Mammary epithelial cell (primary cell): ENCODE data around the gene POTEE.
"Not testable (repeated sequence)": the region's sequence is repeated elsewhere in the genome, so short reads cannot be mapped to it uniquely, and the experiment has no call there.

Experiments used
- CTCF ChIP-seq, 2 donors: IDR thresholded peaks in 1 of 2; conservative IDR thresholded peaks in 1 of 2; 2 replicates each; pipeline ENCODE4 v1.5.1; 2011 to 2012; ENCODE audit warnings: inconsistent platforms in 2 of 2, low read length in 2 of 2, mild to moderate bottlenecking in 2 of 2, control low read depth in 1 of 2, low read depth in 1 of 2; ENCODE audit not compliant: insufficient read depth in 1 of 2; ENCODE audit errors: extremely low read depth in 1 of 2
- EZH2 ChIP-seq: IDR thresholded peaks from 2 replicates; pipeline ENCODE4 v1.6.1; 2012; ENCODE audit warnings: low read length, inconsistent platforms, borderline replicate concordance

DNA sequence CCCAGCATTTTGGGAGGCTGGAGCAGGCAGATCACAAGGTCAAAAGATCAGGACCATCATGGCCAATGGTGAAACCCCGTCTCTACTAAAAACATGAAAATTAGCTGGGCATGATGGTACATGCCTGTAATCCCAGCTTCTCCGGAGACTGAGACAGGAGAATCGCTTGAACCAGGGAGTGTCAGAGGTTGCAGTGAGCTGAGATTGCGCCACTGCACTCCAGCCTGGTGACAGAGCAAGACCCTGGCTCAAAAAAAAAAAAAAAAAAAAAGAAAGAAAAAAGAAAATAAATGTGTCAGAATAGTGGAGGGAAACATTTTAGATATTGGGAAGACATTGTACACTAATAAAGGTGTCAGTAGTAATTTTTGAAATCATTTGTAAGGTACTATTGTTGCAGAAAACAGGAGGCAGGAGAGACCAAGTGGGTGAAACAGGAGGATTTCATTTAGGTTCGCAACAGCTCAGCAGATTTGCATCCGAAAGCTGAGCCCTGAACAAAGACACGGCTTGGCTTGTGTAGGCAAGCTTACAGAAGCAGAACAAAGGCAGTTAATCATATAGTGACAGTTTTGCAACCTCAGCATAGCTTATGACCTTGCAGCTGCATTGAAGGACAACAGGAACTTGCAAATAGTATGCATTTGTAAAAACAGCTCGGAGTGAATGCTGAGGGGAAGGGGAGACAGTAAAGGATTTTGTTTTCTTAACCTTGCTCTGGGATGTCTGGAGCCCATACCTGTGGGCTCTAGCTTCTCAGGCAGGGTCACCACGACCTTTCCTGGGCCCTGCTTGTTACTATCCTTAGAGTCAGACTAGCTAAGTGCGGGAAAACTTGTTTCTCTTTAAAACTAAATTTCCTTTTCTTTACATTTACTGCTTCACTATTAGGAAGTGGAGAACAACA lies 26.5 kb downstream of the POTEE start:
- not testable (repeated sequence) for TF ChIP-seq CTCF (conservative IDR thresholded peaks at IDR 0.05 in 1 of 2, IDR thresholded peaks at IDR 0.05 in 1 of 2; ENCODE audit: extremely low read depth in 1 of 2, insufficient read depth in 1 of 2, low read depth in 1 of 2, low read length in 2 of 2); EZH2
